GM19023 (cell line): ENCODE measurements around the gene C2orf42.
"Not testable (repeated sequence)": the region's sequence is repeated elsewhere in the genome, so short reads cannot be mapped to it uniquely, and the experiment has no call there.

Source experiments
- ATAC-seq: cut with Tn5 transposase; IDR thresholded peaks from one replicate; pipeline ENCODE4 v1.9.1; 2021; ENCODE audit warnings: mild to moderate bottlenecking, moderate library complexity; ENCODE audit not compliant: unreplicated experiment

C2orf42 gene

DNA sequence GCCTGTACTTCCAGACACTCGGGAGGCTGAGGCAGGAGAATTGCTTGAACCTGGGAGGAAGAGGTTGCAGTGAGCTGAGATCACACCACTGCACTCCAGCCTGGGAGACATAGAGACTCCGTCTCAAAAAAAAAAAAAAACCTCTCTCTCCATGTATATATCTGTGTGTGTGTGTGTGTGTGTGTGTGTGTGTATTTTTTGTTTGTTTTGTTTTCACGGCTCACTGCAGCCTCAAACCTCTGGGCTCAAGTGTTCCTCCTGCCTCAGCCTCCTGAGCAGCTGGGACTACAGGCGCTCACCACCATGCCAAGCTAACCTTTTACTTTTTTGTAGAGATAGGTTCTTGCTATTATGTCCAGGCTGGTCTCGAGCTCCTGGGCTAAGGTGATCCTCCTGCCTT is 80.4 kb downstream of the C2orf42 start:
- not testable (repeated sequence) for ATAC-seq

DNA sequence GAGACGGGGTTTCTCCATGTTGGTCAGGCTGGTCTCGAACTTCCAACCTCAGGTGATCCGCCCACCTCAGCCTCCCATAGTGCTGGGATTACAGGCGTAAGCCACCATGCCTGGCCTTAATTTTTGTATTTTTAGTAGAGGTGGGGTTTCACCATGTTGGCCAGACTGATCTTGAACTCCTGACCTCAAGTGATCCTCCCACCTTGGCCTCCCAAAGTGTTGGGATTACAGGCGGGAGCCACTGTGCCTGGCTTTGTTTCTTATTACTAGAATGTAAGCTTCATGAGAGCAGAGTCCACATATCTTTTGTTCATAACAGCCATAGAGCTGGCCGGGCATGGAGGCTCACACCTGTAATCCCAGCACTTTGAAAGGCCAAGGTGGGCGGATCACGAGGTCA is 84.7 kb downstream of the C2orf42 start:
- not testable (repeated sequence) for ATAC-seq

GRCh38 chr2:70104231-70105111 is 86.3 kb downstream of the C2orf42 start:
- ATAC-seq = no peak

GRCh38 chr2:70103531-70104061 is 87.2 kb downstream of the C2orf42 start:
- ATAC-seq = no peak

DNA sequence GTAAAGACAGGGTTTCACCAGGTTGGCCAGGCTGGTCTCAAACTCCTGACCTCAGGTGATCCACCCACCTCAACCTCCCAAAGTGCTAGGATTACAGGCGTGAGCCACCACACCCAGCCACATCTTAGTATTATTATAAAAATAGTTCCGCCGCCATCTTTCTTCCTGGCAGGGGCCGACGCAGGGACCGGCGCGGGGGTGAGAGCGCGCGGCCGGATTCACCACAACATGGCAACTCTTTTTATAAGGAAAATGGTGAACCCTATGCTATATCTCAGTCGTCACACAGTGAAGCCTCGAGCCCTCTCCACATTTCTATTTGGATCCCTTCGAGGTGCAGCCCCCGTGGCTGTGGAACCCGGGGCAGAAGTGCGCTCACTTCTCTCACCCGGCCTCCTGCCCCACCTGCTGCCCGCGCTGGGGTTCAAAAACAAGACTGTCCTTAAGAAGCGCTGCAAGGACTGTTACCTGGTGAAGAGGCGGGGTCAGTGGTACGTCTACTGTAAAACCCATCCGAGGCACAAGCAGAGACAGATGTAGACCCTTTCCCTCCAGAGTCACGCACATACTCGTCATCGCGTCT is 88.4 kb downstream of the C2orf42 start:
- ATAC-seq = not testable (repeated sequence)

GRCh38 chr2:70101686-70102085 is 89.1 kb downstream of the C2orf42 start:
- not testable (repeated sequence) for ATAC-seq

DNA sequence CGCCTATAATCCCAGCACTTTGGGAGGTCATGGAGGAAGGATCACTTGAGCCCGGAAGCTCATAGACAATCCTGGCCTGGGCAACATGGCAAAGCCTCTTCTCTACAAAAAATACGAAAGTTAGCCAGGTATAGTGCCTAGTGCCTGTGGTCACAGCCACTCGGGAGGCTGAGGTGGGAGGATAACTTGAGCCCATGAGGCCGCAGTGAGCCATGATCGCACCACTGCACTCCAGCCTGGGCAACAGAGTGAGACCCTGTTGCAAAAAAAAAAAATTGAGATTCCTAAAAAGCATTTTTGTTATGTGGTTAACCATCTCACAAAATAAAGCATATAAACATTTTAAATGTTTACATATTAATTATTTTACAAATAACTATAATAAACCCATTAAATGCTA is 89.6 kb downstream of the C2orf42 start:
- ATAC-seq = no peak
